ENCODE measurements around the gene FTH1.
"Not testable (repeated sequence)": the region's sequence is repeated elsewhere in the genome, so short reads cannot be mapped to it uniquely, and the experiment has no call there.

FTH1 gene

DNA sequence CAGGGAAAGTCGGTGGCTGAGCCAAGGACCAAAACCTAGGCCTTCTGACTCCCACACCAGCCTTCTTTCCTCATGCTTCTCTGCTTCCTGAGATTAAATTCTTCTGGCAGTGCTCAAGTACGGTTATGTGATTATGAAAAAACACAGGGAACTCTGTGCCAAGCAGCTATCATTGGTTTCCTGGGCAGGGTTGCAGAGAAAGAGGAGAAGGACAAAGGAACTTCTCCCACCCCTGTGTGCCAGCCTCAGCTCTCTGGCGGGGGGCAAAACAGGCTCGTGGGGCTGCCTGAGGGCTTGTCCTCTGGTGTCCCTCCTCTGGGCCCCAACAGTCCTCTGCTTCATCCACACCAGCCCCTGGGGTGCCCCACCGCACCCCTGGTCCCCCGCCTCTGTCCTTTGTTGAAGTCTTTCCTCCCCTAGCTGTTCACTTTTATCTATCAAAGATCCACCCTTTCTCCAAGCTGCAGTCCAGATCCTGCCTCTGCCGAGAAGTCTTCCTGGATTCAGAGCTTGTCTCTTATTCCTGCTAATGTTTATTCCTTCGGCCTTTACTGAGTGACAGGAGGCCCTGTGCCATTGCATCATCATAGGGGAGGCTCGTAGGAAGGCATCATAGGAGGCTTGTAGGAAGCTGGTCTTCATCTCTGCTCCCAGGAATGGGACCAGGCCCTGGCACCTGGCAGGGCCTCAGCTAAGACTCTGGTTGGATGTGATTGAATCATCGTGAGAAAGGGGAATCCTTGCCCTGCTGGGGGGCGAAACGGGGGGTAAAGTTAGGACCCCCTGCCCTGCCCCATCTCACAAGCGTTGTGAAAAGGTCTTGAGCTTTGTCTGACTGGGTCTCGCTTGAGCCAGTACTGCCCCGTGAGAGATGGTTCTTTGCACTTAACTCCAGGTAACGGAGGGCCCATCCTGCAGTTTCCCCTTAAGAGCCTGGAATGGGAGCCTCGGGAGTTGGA is 11.5 kb upstream of the FTH1 start:
- DNase-seq: peak; percentile 48

DNA sequence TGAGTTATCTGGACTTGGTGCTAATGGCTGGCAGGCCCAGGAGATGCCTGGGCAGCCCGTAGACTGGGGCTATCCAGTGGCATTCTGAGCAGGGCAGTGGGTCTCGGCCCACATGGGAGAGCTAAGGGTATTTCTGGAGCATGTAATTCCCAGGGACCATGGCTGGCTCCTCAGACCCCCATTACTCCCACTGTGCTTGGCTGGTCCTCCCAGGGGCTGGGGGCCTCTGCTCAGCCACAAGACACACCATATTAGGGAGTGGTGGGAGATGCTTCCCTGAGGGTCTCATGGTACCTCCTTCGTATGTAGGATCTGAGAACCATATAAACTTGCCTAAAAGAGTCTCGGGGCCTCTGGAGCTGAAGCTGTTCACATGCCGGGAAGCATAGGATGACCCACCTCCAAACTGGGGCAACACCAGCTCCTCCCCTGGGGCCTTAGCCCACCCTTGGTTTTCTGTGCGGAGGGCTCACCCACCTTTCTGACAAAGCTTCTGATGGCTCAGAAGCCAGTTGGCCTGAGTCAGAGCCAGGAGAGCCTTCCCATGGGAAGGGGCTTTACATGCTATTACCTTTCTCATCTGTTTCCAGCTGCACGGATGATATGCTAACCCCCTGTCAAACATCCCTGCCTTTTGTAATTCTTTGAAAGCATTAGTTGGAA is 9.5 kb upstream of the FTH1 start:
- no peak for DNase-seq

DNA sequence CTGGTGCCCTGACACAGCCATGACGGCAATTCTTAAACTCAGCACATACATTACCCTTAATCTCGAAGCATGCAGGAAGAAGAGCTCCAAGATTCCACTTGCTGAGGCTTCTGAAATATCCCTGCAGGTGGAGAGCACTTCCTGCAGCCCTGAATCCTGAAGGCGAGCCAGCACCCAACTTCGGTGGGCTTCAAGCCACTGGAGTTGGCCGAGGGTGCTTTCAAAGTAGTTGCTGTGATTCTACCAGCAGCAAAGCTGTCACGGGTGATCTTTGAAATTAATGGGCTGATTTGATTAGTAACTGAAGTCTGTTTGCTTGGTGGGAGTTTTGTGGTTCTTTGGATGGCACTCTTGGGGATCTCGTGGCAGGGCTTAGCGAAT is 9.0 kb upstream of the FTH1 start:
- no peak for DNase-seq

DNA sequence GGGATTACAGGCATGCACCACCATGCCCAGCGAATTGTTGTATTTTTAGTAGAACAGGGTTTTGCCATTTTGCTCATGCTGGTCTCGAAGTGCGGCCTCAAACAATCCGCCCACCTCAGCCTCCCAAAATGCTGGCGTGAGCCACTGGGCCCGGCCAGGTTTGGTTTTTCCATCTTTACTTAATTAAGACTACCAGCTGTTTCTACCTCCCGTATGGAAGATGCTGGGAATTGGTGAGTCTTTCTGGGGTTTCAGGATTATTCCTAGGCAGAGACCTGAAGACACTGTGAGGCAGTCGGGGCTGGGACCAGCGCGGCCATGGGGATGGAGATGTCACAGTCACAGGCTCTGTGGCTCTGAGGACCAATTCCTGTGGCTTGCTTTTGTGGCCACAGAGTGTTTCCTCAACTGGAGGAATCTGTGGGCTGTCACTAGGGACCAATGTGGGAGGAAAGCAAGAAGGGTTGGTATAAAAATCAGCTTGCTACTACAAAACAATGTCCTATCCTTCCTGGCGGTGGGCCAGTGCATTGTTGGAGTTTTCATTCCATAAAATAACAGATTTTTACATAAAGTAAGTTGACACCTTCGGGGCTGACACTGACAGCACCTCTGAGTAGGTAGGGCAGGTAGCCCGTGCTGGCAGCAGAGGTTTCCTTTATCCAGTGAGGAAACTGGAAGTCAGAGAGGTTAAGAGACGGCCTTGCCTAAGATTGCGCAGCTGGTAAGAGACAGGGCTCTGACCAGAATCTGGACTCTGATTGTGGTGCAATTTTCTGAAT is 8.4 kb upstream of the FTH1 start:
- DNase-seq: no peak

DNA sequence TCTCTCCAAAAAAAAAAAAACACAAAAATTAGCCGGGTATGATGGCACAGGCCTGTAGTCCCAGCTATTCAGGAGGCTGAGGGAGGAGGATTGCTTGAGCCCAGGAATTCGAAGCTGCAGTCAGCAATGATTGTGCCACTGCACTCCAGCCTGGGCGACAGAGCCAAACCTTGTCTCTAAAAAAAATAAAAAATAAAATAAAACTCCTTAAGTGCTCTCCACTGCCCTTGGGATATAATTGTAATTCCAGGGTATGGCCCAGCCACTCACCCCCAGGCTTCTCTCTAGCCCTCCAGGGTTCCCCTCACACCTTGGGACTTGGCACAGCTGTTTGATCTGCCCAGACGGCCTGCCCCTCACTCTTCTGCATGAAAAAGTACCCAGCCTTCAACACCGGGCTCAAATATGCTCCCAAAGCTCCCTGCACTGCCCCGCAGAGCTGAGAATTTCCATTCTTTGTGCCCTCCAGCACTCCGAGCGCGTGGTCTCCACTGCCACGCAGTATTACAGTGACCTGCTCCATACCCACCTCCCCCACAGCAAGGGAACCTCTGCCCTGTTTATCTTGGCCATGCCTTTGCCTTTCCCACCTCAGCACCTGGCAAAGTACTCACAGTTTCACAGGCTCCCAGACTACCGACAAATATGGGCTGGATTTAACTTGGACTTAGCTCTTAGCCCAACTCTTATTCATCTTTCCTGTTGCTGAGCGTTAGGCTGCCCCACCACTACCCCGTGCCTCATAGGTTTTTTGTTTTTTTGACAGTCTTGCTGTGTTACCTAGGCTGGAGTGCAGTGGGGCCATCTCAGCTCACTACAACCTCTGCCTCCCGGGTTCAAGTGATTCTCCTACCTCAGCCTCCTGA is 7.6 kb upstream of the FTH1 start:
- DNase-seq: no peak

DNA sequence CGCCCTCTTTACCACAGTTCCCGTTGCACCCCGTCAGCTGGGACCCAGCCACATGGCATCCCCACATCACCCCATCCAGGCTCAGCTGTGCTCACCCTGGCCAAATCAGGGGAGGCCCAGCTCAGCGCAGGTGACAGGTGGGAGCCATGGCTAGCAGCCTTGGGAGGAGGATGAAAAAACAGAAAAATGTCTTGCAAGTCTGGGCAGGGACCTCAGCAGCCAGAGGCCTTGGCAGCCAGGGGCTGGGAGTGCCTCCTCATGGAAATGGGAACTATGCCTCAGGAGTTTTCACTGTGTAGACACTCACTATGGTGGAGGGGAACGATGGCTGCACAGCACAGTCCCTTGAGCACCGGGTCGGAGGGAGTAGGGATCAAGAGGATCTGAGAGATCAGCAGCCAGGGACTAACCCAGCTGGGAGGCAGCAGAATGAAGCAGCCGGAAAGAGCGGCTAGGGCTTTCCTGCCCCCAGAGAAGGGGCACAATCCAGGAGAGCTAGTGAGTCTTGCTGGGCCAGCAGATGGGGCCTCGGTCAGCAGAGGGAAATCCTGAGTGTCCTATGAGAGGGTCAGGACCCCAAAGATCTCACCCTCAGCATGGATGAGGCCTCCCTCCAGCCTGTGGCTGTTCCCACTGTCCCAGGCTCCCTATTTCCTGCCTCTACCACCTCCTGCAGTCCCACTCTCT is 6.2 kb upstream of the FTH1 start:
- no peak for DNase-seq

DNA sequence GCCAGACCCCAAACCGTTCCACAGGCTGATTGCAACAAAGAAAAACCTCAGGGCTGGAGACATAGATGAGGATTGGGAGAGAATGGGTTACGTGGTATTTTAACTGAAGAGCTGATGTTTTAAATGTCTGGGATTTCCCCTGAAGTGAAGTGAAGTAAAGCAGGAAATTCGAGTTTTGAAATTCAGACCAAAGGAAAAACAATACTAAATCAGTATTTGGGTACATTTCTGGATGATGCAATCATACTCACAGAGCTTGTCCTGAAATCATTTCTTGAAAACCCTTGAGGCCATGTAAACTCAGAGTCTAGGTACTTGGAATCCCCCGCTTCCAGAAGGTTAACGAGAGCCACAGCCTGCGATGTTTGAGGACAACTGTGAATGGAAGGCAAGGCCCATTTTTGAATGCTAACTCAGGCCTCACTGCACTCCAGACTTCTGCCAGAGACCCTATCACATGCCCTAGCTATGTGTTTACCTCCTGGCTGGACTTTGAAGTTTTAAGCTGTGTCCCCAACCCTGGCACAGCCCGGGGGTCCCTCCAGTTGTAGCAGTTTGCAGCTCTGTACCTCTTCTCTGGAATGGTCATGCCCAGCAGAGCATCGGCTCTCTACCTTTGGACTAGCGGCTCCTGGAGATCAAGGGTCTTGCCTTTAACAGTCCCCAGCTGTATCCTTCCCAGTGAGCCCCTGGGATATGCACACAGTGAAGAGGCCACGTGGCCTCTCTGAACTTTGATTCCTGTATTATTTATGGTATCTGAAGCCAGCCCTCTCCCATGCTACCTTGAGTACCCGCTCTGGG is 5.4 kb upstream of the FTH1 start:
- DNase-seq: peak; percentile 73

DNA sequence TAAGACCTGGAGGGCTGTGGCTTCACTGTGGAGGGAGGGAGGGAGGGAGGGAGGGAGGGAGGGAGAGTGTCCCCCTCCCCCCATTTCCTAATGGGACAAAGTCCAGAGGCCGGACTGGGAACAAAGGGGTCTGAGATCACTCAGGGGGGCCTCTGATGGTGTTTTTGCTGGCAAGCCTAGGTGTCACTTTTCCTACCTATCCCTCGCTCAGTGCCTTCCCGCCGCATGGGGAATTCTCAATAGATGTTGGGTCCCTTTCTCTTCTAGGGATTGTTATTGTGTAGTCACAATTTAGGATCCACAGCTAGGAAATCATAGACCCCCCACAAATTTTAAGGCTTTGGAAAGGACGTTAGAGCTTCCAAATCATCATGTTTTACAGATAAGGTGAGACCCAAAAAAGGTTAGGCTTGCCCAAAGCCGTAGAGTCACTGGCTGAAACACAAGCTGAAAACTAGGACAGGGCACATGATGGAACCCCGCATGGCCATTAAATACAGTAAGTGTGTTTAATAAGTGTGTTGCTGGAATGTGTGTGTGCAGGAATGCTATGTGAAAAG is 4.8 kb upstream of the FTH1 start:
- DNase-seq: no peak

DNA sequence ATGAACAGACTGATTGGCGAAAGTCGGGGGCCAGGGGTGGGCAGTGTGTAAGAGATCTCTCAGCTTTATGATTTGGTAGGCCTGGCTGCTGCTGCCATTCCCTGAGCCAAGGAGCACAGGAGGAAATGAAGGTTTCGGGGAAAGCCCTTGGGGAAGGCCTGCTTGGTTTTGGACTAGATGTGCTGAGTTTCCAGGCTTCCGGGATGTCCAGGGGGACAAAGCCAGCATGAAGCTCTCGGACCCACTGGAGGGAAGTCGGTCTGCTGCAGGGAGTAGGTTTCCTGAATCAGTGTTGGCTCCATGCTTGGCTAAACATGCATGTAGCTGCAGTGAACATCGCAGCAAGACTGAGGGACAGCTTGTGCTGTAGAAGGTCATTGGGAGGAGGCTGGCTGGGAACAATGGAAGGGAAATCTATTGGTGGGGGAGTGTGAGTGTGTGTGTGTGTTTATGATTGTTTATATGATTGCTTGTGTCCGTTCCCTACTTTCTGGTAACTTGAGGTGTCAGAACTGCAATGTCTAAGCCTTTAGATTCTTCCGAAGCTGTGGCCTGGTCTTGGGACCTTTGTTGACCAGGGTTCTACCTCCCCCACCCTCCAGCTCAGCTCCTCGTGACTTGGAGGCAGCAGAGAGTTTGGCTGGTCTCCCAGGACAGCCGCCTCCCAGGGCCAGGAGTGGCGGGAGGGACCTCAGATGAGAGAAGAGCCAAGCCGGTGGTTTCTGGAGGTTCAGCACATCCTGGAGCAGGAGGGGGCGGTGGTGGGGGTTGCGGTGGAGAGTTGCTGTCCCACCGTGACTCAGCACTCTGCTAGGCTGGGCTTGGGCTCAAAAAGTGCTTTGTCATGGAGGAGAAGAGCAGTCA is 4.0 kb upstream of the FTH1 start:
- peak; percentile 95 for DNase-seq

DNA sequence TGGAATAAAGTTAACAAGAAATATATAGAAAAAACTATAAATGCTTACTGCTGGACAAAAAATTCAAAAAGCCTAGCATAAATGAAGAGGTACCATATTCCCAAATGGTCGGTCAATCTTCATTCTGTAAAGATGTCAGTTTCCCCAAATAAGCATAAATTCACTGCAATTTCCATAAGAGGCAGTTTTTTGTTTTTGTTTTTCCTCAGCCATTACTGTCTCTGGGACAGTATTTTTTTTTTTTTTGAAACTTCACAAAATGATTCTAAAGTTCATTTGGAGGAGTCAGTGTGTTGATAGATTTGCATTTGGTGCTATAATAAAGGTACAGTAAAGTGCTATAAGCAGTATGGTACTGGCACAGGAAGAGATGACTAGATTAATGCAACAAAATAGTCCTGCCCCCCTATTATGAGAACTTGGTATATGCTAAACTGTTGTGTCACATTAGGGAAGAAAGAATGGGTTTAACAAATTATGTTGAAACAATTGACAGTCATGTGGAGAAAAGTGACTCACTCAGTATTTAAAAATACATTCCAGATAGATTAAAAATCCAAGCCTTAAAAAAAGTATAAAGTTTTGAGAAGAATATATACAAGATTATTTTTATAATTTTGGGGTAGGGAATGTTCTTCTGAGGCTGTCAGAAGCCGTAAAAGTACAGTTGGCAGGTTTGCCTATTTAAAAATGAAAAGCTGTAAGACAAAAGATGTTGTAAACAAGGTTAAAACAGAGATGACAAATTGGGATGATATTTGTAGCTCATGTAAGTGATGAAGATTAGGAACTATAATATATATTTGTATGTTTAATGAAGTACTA is 2.6 kb upstream of the FTH1 start:
- DNase-seq: no peak

DNA sequence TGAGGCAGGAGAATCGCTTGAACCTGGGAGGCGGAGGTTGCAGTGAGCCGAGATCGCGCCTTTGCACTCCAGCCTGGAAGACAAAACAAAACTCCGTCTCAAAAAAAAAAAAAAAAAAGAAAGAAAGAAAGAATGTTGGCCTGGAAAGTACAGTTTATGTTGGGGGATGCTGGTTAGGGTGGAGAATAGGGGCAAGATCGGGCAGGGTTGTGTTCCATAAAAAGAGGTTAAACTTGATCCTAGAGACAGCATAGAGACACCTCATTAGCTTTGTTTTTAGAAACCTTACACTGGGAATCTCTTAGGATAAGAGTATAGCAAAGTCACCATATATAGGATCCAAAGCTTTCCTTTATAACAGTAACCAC is 1.9 kb upstream of the FTH1 start:
- DNase-seq: no peak

DNA sequence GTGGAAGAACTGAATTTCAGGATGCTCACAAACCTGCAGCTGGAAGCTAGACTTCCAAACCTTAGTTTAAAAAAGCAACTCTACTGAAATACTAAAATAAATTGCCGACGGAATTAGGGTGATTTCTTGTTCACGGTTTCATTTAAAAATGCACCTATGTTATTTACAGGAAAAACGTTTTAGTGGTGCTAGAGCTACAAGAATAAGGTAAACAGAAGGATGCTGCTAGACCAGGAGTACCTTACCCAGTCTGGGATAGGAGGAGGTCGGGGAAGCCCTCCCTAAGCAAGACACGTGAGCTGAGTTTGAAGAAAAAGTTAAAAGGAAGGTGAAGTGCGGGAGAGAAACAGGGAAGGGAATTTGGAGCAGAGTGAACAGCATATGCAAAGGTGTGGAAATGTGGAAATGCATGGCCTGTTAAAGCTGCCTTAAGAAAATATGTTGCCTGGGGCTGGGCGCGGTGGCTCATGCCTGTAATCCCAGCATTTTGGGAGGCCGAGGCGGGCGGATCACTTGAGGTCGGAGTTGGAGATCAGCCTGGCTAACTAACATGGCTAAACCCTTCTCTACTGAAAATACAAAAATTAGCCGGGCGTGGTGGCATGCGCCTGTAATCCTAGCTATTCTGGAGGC is 1.4 kb upstream of the FTH1 start:
- DNase-seq: no peak

DNA sequence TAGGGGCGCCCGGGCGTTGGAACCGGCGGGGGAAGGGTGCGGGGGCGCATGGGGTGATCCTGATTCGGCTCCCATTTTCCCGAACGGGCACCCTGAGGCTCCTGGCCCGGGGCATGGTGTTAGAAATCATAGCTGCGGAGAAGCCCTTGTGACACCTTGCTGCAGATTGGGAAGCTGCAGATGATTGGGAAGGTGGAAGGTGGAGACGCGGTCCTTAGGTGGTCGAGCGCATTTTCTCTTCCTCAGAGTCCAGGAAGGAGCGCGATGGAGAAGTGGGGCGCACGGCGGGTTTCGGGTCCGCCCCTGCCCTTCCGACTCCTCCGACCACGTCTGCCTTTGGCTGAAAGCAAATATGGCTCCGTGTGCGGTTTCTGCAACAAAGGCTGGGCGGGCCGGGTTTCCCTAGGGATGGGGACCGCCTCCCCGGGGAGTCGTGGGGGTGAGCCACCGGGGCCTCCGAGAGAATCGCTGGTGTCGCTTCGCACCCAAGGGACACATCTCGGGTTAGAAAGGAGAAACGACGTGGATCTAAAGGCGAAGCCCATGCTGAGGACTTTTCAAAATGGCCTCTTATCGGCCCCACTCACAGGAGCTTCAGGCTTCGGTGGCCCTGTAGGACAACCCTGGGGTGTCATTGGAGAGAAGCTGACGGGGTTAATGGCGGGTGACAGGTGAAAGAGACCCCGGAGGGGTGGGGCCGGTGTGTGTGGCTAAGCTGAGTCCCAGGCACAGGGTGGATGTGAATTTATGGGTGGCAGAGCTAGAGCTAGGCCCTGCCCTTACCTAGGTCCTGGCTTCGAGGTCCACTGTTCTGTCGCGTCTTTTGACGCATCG is 707 bp upstream of the FTH1 start:
- DNase-seq: peak; percentile 82

DNA sequence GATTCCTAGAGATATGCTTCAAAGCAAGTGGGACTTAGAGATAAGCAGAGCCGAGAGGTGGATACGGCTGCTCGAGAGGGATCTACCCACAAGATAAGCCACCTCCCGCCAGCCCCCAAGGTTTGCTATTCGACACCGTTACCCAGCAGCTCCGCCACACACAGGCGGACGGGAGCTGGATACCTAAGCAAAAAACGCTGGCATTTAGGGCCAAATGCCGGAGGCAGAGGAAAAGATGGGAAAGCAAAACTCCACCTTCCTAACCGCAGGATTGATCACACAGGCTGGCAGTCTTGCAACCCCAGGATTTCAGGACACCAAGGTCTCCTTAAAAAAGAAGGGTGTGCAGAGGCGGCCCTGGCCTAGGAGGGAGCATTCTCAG is 709 bp downstream of the FTH1 start:
- no peak for DNase-seq

DNA sequence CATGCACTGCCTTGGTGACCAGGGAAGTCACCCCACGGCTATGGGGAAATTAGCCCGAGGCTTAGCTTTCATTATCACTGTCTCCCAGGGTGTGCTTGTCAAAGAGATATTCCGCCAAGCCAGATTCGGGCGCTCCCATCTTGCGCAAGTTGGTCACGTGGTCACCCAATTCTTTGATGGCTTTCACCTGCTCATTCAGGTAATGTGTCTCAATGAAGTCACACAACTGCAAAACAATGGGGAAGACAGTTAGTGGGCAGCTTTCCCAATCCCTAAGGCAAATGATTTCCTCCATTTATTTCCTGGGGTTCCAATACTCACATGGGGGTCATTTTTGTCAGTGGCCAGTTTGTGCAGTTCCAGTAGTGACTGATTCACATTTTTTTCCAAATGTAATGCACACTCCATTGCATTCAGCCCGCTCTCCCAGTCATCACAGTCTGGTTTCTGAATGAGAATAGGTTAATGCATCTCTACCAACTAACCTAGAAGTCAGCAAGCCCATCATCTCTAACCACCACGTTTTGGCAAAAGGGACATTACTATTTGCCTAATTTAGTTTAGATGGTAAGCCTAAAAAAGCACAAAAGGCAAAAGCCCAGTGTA is 2.7 kb downstream of the FTH1 start:
- not testable (repeated sequence) for DNase-seq

DNA sequence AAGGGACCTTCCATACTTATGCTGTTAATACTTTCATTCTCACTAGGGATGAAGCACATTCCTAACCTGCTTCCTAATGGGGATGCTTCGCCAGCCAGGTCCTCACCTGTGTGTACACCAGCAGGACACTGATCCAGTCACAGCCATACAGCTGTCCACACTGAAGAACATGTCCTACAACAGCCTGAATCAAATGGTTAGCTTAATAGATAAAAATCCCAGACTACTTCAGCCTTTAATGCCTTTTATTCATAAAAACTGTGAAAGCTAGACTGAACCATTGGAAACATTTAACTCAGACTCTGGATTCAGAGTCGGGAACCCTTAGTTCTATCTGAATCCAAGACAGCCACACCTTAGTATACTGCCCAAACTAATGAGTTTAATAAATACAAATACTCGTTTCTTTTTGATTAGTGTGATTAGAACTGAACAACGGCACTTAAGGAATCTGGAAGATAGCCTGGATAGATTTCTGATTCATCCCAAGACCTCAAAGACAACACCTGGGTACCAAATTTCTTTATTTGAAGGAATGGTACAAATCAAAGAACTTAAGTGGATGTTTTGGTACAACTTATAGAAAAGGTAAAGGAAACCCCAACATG is 3.3 kb downstream of the FTH1 start:
- no peak for DNase-seq

All from eye (tissue), 1 donor.